GM12878 (cell line): Measurements from ENCODE around the gene DARS1. TPM values are rescaled to one million over a fixed set of nuclear protein-coding genes. Genes with fewer than 3 reads are reported as not detected.

Experiments
- BCL3 ChIP-seq: IDR thresholded peaks from 2 replicates; pipeline ENCODE4 v1.6.1; 2011; ENCODE audit warnings: borderline replicate concordance, low read depth, mild to moderate bottlenecking, moderate library complexity, low read length; ENCODE audit not compliant: insufficient read depth, poor library complexity, severe bottlenecking
- CHD4 ChIP-seq: fragments of 200-600 bp; sonication (generic); IDR thresholded peaks from 2 replicates; pipeline ENCODE4 v1.6.1; 2016; ENCODE audit warnings: mild to moderate bottlenecking
- CTCF ChIP-seq, 3 experiments: IDR thresholded peaks in 2 of 3; conservative IDR thresholded peaks in 1 of 3; 2 replicates each; pipeline ENCODE4 v1.5.1; 2011; ENCODE audit warnings: low read depth in 3 of 3, low read length in 3 of 3, mild to moderate bottlenecking in 3 of 3, control low read depth in 2 of 3, moderate library complexity in 2 of 3, inconsistent platforms in 1 of 3, mixed read lengths in 1 of 3; ENCODE audit not compliant: control insufficient read depth in 2 of 3, insufficient read depth in 1 of 3; ENCODE audit errors: extremely low read depth in 1 of 3
- E4F1 ChIP-seq: fragments of 450-650 bp; IDR thresholded peaks from 2 replicates; pipeline ENCODE4 v1.6.1; 2018; ENCODE audit warnings: borderline replicate concordance, mild to moderate bottlenecking; ENCODE audit not compliant: partially characterized antibody
- ELK1 ChIP-seq: IDR thresholded peaks from 2 replicates; pipeline ENCODE4 v1.6.1; 2012; ENCODE audit warnings: low read depth, low read length, improper control_type of control experiment
- EP300 ChIP-seq, 2 experiments: fragments of 150-350 bp in 1 of 2; IDR thresholded peaks; 2 replicates each; pipeline ENCODE4 v1.6.1; 2011 to 2012; ENCODE audit warnings: low read depth in 2 of 2, low read length in 2 of 2, borderline replicate concordance in 1 of 2, improper control_type of control experiment in 1 of 2, inconsistent platforms in 1 of 2; ENCODE audit not compliant: control insufficient read depth in 1 of 2
- FOXM1 ChIP-seq: IDR thresholded peaks from 2 replicates; pipeline ENCODE4 v1.6.1; 2012; ENCODE audit warnings: low read depth, mild to moderate bottlenecking, inconsistent platforms, low read length, moderate library complexity
- GABPA ChIP-seq: IDR thresholded peaks from 2 replicates; pipeline ENCODE4 v1.6.1; 2014; ENCODE audit warnings: antibody characterized with exemption, low read depth, mild to moderate bottlenecking, inconsistent platforms
- HDAC2 ChIP-seq: fragments of 200-600 bp; sonication (generic); IDR thresholded peaks from 2 replicates; pipeline ENCODE4 v1.6.1; 2017
- IKZF2 ChIP-seq, 2 experiments: fragments of 450-650 bp; IDR thresholded peaks; 2 replicates each; pipeline ENCODE4 v1.6.1; 2017; ENCODE audit warnings: mild to moderate bottlenecking in 2 of 2, moderate library complexity in 2 of 2
- MEF2B ChIP-seq: fragments of 450-650 bp; IDR thresholded peaks from 2 replicates; pipeline ENCODE4 v1.6.1; 2018; ENCODE audit warnings: mild to moderate bottlenecking, moderate library complexity; ENCODE audit not compliant: partially characterized antibody, poor library complexity, severe bottlenecking
- MXI1 ChIP-seq: fragments of 150-350 bp; IDR thresholded peaks from 2 replicates; pipeline ENCODE4 v1.6.1; 2011; ENCODE audit warnings: low read depth, mild to moderate bottlenecking, inconsistent platforms, low read length, improper control_type of control experiment
- PAX5 ChIP-seq: IDR thresholded peaks from 2 replicates; pipeline ENCODE4 v1.6.1; 2011; ENCODE audit warnings: low read depth, low read length, borderline replicate concordance
- SRF ChIP-seq, 2 experiments: IDR thresholded peaks; 2 replicates each; pipeline ENCODE4 v1.6.1; 2011; ENCODE audit warnings: low read depth in 2 of 2, low read length in 2 of 2, mild to moderate bottlenecking in 1 of 2, moderate library complexity in 1 of 2
- STAT1 ChIP-seq: fragments of 450-650 bp; conservative IDR thresholded peaks from 2 replicates; pipeline ENCODE4 v1.6.1; 2014; ENCODE audit warnings: antibody characterized with exemption, mild to moderate bottlenecking
- TCF12 ChIP-seq: IDR thresholded peaks from 2 replicates; pipeline ENCODE4 v1.6.1; 2011; ENCODE audit warnings: low read depth, mild to moderate bottlenecking, low read length
- ZNF687 ChIP-seq: fragments of 450-650 bp; IDR thresholded peaks from 2 replicates; pipeline ENCODE4 v1.6.1; 2017; ENCODE audit warnings: mild to moderate bottlenecking, moderate library complexity
- polyA plus RNA-seq, 11 experiments: library from polyadenylated mRNA; depleted of rRNA in 4 of 11; unstranded in 6 of 11; stranded (reverse) in 5 of 11; fragments of >200 nt; fragmentation: Nextera tagmentation in 4 of 11; fragmentation: Illumina TruSeq in 1 of 11; extraction: Ambion mirVana in 4 of 11; extraction: Trizol in 1 of 11; gene quantifications; 1 replicate in 1 of 11; 2 replicates in 10 of 11; pipeline versions ENCODE4 v1.2.1 to v1.2.3, GENCODE V29; 2011 to 2016; ENCODE audit warnings: inconsistent platforms in 2 of 11, missing spikeins in 2 of 11, low read depth in 1 of 11
- total RNA-seq, 4 experiments: library from RNA; depleted of rRNA in 3 of 4; stranded (reverse); fragments of >200 nt in 3 of 4; fragmentation: Illumina TruSeq in 1 of 4; extraction: Trizol in 1 of 4; gene quantifications; 2 replicates each; pipeline versions ENCODE4 v1.2.1 to v1.2.3, GENCODE V29; 2013 to 2021

Gene DARS1
- total and polyA plus RNA-seq, 10 of the 15 experiments (the other 5 are each of a cell fraction or from before 2014, with no cell fraction given): 91.0 to 387 (median 137) TPM

- TF ChIP-seq STAT1 (no peak), GABPA (no peak), E4F1 (no peak), BCL3 (no peak), EP300 (IDR thresholded peaks at IDR 0.05; ENCODE audit: borderline replicate concordance in 1 of 2, control insufficient read depth in 1 of 2, low read depth in 2 of 2, low read length in 2 of 2) (peak; percentile 52 to 68; a peak in 2 of 4 replicates), IKZF2 (IDR thresholded peaks at IDR 0.05) (peak; percentile 71 to 82; a peak in 2 of 4 replicates), FOXM1 (no peak), CHD4 (no peak), TCF12 (no peak), PAX5 (no peak), ZNF687 (peak; percentile 56; the same call in 1 of the 2 replicates), ELK1 (no peak), CTCF (IDR thresholded peaks at IDR 0.05 in 2 of 3, conservative IDR thresholded peaks at IDR 0.05 in 1 of 3; ENCODE audit: control insufficient read depth in 2 of 3, extremely low read depth in 1 of 3, insufficient read depth in 1 of 3, low read depth in 3 of 3, low read length in 3 of 3) (no peak), SRF (IDR thresholded peaks at IDR 0.05; ENCODE audit: low read depth in 2 of 2, low read length in 2 of 2) (no peak), HDAC2 (no peak), MEF2B (peak; percentile 35), MXI1 (peak; percentile 45; the same call in 1 of the 2 replicates)
These were observed 4.9 kb downstream of the DARS1 start (continued) for GRCh38 chr2:135980434-135981079.
